HG03159 (cell line): ENCODE results near the gene CACNA2D3.

ENCODE experiments used
- ATAC-seq: cut with Tn5 transposase; IDR thresholded peaks from one replicate; pipeline ENCODE4 v1.9.1; 2021; ENCODE audit warnings: mild to moderate bottlenecking, moderate library complexity; ENCODE audit not compliant: unreplicated experiment

CACNA2D3 gene

DNA sequence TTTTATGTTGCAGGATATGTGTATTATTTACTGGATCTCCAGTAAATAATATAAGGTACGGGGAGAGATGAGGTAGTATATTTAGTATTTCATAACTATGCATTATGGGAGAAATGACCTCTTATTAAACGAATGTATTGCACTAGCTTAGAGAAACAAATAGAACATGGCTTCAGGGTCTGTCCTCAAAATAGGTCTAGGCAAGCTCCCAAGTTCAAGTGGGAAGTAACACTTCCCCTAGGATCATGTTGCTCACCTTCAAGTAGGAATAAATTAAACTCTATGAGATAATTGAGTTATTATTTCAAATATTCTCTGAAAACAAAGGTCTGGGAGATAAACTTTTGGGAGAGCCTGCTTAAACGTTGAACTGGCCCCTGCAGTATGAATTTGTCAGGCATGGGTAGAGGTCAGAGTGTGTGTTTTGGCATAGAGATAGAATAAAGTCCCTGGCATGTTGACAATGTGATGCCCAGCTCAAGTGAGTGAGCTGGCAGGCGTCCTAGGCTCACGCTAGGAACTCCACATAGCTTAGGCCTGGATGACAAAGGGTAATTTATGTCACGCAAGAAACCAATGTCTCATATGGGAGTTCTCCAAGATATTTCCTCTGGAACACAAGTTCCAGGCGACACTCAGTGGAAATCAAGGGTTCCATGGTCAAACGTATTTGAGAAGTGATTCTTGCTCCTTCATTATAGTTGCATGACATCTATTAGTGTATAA lies 236.8 kb downstream of the CACNA2D3 start:
- ATAC-seq: no peak

DNA sequence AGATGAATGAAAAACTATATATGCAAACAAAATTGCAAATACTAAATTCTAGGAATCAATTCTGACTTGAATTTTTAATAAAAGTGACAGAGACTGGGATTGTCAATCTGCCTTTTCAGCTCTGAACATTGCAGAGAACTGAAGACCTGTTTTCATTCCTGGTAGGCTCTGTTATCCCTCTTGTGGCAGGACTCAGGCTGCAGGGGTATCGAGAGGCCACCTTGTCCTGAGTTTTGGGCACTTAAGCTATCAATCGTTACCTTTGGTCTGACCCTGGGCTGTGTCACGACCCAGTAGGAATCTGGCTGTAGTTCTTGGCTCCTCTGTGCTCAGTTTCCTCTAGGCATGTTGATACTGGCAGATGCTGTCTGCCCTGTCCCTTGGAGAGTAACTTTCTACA lies 238.0 kb downstream of the CACNA2D3 start:
- ATAC-seq: no peak

DNA sequence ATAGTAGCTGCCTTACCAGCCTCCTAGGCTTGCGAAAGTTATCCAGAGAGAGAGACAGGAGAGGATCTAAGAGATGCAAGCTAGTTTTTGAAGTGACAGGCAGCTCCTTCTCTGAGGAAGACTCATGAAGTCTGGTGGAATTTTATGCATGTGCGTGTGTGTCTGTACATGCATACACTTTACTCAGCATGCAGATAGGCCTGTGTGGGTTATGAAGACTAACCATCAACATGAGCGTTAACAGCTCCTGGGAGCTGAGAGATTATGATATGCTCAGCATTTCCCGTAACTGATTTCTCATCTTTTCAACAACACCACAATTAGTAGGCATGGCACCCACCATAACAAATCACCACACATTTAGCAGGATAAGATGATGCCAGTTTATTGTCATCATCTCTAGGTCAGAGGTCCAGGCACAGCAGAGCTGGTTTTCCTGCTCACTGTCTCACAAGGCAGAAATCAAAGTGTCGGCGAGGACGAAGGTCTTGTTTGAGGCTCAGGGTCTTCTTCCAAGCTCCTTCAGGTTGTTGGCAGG lies 239.5 kb downstream of the CACNA2D3 start:
- no peak for ATAC-seq

DNA sequence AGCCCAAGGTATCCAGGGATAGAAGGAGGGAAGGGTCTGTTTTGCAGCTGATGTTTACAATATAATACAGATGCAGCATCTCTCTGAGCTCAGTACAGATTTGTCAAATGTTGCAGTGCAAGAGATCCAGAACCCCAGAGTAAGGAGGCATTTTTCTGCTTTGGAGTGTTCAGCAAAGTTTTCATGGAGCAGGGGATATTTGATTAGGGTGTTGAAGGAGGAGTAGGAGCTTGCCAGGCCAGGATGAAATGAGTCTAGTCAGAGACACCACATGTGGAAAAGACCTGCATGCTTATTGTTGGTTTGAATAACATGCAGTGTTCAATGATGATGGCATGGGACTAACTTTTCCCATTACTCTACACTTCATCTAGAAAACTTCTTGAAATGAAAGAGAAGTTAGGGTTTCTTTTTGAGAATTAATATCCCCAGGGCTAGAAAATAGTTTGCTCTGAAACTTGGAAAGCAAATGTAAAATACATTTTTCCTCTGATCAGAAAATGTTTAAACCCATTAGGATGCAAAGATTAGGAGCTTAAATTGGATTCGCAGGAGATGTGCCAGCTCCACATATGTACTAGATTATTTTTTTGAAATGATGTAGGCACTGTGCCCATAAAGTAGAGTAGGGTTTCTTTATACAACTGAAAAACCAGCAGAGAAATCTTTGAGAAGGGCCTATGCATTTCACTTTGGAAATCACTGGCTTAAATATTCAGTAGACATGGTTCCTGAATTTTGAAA lies 243.8 kb downstream of the CACNA2D3 start:
- ATAC-seq: no peak

DNA sequence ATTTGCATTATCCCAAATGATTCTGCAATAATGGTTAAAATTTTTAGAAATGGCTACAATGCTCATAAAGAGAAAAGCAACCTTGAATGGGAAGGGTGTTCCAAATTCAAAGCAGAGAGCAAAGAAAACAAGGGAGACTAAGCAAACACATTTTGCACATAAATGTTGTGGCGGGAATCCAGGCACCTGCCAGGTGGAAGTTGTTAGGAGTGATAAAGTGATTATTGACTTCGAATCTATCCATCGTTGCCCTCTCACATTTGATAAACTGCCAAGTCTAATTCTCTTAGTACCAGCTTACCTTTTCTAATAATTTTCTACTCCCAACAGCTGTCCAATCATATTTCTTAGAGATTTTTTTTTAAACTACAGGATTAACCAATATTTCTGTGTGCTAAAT lies 244.5 kb downstream of the CACNA2D3 start:
- no peak for ATAC-seq

DNA sequence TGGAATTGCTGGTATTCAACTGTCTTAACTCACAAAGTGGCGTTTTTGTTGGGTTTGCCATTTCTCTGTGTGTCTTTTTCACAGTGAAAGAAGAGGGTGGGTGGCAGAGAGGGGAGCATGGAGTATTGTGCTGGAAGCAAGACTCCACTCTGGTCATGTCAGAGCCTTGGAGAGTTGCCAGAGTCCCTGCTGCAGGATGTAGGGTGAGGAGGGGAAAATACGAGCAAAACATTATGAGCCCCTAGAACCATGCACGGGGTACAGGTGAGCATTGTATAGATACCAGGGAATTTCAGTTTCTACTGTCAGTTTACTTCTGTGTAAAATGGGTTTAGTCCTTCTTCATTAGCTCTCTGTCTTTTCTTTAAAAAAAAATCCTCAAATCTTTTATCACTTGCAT lies 249.9 kb downstream of the CACNA2D3 start:
- ATAC-seq: no peak

DNA sequence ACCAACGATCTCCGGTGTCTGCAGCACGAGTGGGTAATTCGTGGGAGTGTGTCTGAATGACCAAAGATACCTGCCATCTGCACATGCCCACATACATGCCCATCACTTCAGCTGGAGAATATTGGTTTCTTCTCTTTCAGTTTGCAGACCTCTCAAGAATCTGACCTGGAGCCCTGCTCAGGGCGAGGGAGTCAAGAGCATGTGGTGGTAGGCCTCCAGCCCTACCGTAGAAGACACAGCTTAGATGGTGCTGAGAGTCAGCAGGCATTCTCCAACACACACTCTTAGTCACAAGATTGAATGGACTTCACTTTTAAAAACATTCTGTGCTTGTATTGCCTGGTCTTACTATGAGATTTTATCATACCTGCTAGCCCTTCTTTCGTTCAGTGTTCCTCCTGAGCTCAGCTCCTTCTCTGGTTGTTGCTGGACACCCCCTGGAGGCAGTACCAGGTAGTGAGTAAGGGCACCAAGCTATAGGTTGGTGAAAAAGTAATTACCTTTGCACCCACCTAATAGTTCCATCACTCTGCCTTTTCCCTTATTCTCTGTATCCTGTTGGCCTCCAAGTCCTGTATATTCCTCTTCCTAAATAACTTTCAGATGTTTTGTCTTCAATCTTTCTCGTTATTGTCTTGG lies 252.0 kb downstream of the CACNA2D3 start:
- ATAC-seq: peak; percentile 79

DNA sequence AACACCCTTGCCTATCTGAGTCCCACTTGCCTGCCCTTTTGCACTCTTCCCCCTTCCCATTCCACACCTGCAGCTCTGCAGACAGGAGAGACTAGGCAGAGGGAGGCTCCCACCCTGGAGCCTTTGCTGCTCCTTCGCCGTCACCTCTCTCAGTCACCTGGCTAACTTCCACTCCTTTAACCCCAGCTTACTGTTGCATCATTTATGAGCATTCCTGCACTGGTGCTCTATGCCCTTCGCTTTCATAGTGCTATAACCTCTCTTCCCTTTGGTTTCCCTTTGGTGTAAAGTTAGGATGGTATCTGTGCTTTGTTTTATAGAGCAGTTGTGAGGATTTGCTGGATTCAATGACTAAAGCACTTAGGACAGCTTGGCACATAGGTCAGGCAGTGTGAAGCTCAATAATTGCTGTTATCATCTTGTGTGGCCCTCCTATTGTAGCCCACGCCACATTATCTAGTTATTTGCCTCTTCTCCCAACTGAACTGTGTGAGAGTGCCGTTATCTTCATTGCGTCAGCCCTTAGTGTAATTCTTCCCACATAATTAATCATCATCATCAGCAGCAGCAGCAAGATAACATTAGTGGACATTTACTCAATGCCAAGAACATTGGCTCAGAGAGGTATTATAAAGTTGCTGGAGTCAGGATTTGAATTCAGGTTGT lies 253.9 kb downstream of the CACNA2D3 start:
- no peak for ATAC-seq

DNA sequence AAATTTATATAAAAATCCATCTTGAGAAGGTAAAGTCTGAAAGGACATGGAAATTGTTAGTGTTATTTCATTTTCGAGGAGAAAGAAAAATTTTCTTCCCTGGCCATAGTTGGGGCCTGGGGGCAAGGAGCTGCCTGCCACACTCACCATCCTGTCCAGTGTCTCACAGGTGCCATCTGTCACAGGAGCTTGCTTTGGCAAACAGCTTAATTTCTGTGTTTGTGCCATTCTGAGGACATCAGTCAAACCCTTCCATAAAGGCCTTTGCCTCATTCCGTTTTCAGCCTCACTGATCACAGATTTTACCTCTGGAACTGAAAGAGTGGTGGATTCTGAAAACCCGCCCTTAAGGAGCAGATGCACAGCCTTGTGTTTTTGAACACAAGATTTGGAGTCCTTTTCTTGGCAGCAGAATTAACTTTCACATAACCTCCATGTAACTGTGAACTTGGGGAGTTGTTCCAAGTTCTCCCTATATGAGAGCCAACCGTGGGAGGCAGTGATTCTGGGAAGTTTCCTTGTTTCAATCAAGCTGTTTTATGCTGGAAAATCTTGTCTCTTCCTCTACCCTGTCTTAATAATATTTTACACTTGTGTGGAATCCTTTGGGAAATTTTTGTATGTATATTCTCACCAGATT lies 254.7 kb downstream of the CACNA2D3 start:
- ATAC-seq: no peak

DNA sequence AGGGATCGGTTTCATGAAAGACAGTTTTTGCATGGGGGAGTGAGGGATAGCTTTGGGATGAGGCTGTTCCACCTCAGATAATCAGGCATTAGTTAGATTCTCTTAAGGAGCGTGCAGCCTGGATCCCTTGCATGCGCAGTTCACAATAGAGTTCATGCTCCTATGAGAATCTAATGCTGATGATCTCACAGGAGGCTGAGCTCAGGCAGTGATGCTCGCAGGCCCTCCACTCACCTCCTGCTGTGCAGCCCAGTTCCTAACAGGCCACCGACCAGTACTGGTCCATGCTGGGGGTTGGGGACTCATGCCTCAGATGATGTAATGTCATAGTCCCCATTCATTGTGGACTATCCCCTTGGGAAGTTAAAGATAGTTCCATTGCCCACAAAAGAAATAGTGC lies 255.8 kb downstream of the CACNA2D3 start:
- ATAC-seq: no peak

DNA sequence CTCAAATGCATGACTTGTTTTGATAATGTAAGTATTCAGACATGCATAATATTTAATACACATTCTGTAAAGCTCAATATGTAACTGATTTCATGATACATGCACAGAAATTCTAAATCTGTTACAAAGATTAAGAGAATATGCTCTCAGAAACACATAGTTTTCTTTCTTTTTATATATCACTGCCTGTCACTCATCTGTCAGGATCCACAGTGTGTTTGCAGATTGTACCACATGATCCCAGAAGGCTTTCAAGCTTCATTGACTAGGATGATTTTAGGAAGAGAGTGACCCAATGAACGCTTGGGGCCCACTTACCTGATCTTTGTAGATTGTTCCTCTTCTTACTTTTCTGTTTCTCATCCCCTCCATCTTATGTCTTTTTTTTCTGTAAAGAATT lies 261.9 kb downstream of the CACNA2D3 start:
- no peak for ATAC-seq

DNA sequence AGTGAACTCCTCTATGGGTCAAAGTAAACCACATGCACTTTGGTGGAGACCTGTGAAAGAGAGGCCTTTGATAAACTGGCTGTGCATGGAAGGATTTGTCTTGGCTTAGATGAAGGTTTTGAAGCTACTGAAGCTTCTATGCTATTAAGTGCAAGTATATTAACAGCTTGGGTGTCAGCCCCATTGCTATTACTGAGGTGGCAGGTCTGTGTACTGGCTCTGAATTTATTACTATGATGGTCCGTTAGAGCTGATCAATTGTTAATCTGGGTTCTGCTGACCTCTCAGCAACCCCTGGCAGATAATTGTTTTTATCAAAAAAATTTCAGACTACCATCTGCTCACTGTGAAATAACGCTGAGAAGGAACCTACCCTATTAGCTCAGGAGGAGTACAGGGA lies 268.2 kb downstream of the CACNA2D3 start:
- ATAC-seq: no peak

DNA sequence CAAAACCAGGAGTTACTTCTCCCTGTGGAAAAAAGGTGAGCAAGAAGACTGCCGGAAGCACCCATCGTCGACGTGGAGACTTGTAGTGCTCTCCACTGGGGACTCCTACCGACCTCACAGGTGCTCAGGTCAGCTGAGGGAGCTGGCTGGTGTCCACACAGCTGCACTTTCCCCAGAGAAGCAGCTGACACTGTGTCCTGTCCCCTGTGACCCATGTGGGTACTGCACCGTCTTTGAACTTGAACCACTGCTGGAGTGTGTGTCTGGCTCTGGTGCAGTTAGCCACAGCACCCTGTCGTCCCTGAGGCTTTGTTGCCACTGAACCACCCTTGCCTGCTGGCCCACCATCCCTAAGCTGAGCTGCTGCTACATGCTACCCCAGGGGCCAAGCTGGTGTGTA lies 270.8 kb downstream of the CACNA2D3 start:
- no peak for ATAC-seq

DNA sequence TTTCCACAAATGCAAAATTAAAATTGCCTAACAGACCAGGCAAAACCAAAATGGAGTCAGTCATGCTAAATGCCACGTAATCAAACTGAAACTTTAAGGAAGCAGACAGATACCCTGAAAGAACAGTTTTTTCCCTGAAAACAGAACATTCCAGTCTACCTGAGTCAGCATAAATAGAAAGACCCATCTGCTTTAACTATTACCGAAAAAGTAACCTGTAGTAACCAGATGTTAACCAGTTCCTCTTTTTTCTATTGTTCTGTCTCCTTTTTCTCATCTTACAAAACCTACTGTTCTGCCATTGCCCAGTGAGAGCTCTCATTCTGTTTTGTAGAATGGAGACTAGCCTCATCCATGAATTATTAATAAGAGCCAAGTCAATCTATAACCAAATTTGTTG lies 286.0 kb downstream of the CACNA2D3 start:
- no peak for ATAC-seq

DNA sequence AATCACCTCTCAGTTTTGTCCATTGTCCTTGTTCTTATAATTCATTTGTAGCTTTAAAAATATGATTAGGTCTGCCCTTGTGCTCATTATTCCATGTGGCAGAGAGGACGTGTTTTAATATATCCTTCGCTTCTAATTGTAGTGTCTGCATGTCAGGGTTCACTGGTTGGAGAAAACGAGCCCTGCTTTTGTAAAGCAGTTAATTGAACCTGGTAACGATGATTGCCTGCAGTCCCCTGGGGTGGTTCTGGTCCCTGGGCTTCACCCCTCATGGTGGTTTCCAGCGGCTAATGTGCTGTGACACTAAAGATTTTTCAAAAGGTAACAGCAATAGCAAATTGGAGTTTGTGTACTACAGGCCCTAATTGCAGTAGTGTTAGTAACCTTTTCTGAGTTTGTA lies 299.6 kb downstream of the CACNA2D3 start:
- no peak for ATAC-seq

DNA sequence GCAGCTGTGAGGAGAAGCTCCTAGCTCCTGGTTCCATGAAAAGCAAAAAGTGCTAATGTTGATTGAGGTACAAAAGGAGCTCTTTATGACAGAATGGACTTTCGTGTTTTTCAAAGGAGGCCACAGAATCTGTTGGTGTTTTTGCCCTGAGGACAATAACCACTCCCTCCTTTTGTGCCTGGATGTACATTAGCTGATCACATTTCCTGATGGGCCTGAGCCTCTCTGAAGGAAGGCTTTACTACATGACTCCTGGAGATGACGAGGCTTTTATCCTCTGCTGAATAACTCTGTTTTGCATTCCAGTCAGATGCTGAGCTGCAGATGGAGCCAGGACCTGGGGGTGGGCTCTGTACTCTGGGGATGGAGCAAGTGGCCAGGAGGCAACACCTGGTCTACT lies 301.9 kb downstream of the CACNA2D3 start:
- ATAC-seq: no peak

DNA sequence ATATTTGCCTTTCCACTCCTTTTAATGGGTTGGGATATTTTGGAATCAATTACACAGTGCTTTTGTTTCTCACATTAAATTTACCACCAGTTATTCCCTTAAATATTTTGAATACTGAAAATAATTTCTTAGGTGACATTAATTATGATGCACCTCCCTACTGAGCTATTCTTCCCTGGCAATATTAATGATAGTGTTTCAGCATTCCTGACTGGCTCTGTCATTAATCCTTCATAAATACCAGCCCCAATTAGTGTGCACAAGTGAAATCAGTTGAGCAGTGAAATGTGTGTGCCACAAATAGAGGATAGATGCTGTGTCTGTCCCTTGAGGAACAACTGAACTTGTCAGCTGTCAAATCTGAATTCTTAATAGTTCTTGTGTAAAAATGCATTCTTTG lies 304.0 kb downstream of the CACNA2D3 start:
- ATAC-seq: no peak

DNA sequence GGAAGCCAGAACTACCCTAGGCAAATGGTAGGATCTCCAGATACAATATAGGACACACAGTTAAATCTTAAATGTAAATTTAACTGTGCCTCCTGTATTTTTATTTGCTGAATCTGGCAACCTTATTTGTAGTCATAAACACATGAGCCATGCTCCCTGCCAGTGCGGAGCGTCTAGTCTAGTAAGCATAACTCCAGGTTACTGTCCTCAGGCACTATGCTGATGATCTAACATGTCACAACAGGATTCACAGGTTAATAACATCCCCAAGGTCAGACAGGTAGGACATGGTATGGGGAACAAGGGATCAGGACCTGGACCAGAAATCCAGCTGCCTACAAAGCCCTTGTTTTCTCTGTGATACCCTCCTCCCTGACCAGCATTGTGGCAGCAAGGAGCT lies 305.1 kb downstream of the CACNA2D3 start:
- no peak for ATAC-seq

DNA sequence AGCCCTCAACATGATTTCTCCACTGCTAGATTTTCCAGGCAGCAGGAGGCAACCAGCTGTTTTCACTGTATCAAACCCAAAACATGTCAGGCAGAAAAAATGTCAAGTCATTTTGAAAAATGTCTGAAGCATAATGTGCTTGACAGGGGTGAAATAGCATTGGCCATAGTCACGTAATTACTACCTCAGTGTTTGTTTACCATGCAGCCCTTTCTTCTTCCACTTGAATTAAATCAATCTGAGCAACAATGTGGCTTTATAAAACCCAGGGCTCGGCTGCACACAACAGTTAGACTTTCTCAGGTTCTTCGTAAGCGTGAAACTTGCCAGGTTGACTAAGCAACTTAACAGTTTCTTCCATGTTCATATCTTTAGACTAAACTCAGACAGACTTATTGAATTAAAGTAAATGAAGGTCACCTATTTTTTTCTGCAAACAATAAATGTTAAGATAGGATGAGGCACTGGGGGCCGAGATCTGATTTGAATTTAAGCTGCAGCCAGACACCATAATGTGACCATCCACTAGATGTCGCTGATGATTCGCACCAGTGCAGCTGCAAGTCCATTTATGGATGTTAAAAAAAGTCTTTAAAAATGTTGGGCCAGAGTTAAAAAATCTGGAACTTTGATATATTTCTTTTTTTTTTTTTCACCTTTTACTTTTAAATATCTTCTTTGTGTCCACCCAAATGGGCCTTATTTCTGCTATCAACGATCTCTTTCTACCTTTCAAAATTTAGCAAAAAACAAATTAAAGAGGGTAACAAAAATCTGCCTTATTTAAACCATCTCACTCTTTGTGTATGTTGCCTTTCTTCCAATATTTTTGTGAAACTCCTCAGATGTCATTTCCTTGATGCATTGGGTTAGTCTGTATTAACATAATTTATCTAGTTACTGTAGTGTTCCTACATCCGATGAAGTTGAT lies 305.9 kb downstream of the CACNA2D3 start:
- no peak for ATAC-seq

DNA sequence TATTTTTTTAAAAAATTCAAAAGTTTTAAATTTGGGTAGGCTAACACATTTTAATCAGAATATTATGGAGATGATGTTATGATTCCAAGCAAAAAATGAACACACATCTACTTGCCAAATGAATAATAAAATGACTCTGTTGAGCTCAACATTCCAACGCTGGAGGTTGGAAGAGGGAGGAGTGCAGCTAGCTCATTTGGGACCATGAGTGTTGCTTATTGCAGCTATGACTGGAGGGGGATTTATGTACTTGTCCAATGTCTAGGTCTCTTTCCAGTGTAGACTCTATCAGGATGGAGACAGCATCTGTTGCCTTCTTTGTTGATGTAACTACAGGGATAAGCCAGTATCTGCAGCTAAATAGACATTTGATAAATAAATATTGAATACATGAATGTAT lies 310.6 kb downstream of the CACNA2D3 start:
- no peak for ATAC-seq
